Fibroblast of peridontal ligament (primary cell): ENCODE measurements around the gene MARK3.

ENCODE experiments used
- DNase-seq: peaks from one replicate; pipeline ENCODE4 v3.0.0-alpha.2; 2010; ENCODE audit errors: extremely low read depth

Gene MARK3

GRCh38 chr14:103488071-103488470, 102.9 kb downstream of the MARK3 start:
- DNase-seq: no peak

GRCh38 chr14:103488960-103489359, 103.7 kb downstream of the MARK3 start:
- DNase-seq: peak; percentile 86

GRCh38 chr14:103489621-103490020, 104.4 kb downstream of the MARK3 start:
- peak; percentile 33 for DNase-seq

GRCh38 chr14:103491691-103492090, 106.5 kb downstream of the MARK3 start:
- no peak for DNase-seq

GRCh38 chr14:103492156-103492925, 107.1 kb downstream of the MARK3 start:
- no peak for DNase-seq

GRCh38 chr14:103495854-103496253, 110.6 kb downstream of the MARK3 start:
- DNase-seq: no peak

GRCh38 chr14:103496776-103497175, 111.6 kb downstream of the MARK3 start:
- no peak for DNase-seq

GRCh38 chr14:103499709-103500108, 114.5 kb downstream of the MARK3 start:
- no peak for DNase-seq

- DNase-seq: peak; percentile 86
Measured at GRCh38 chr14:103500148-103500990, 115.2 kb downstream of the MARK3 start.

- no peak for DNase-seq
Measured at GRCh38 chr14:103501041-103501870, 116.0 kb downstream of the MARK3 start.

GRCh38 chr14:103501921-103502669, 116.9 kb downstream of the MARK3 start:
- no peak for DNase-seq

GRCh38 chr14:103502877-103503276, 117.7 kb downstream of the MARK3 start:
- DNase-seq: no peak

GRCh38 chr14:103503296-103503695, 118.1 kb downstream of the MARK3 start:
- no peak for DNase-seq

GRCh38 chr14:103504991-103505565, 119.9 kb downstream of the MARK3 start:
- no peak for DNase-seq

- no peak for DNase-seq
Measured at GRCh38 chr14:103507751-103508150, 122.5 kb downstream of the MARK3 start.

GRCh38 chr14:103508521-103509329, 123.5 kb downstream of the MARK3 start:
- no peak for DNase-seq

GRCh38 chr14:103509864-103510723, 124.9 kb downstream of the MARK3 start:
- no peak for DNase-seq

GRCh38 chr14:103510724-103511693, 125.8 kb downstream of the MARK3 start:
- DNase-seq: no peak
